GM13976 (cell line): Measurements from ENCODE around the gene C18orf32.

Source experiments
- DNase-seq: peaks from one replicate; pipeline ENCODE4 v3.0.0; 2012; ENCODE audit warnings: low spot score
- in situ Hi-C: fragments of 300-500 bp; cut with MboI; formaldehyde crosslinking; loops from one replicate; pipeline ENCODE4 v1.12.0; 2022; ENCODE audit warnings: low sequenced_read_pairs, mixed read lengths, inconsistent platforms; ENCODE audit not compliant: unreplicated experiment
- TF ChIP-seq, protein P1 (sequence below): IDR thresholded peaks from 2 replicates; pipeline ENCODE4 v1.5.1; 2012; ENCODE audit warnings: borderline replicate concordance, mild to moderate bottlenecking; ENCODE audit not compliant: insufficient read depth; ENCODE audit errors: extremely low read depth, missing control alignments, control extremely low read depth

Gene C18orf32

DNA sequence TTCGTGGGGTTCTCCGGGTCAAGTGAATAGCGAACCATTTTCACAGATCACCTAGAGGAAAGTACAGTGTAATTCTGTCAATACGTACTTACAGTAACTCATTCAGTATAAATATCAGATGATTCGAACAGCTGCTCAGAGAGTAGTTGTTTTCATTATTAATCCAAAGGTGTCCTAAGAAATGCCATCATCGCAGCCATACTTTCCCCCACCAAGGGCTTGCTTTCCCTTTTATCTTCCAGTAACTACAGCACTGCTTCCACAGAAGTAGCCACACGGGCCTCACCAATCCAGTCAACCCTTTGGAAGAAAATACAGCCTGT, 4.5 kb upstream of the C18orf32 start:
- TF ChIP-seq, protein P1, sequence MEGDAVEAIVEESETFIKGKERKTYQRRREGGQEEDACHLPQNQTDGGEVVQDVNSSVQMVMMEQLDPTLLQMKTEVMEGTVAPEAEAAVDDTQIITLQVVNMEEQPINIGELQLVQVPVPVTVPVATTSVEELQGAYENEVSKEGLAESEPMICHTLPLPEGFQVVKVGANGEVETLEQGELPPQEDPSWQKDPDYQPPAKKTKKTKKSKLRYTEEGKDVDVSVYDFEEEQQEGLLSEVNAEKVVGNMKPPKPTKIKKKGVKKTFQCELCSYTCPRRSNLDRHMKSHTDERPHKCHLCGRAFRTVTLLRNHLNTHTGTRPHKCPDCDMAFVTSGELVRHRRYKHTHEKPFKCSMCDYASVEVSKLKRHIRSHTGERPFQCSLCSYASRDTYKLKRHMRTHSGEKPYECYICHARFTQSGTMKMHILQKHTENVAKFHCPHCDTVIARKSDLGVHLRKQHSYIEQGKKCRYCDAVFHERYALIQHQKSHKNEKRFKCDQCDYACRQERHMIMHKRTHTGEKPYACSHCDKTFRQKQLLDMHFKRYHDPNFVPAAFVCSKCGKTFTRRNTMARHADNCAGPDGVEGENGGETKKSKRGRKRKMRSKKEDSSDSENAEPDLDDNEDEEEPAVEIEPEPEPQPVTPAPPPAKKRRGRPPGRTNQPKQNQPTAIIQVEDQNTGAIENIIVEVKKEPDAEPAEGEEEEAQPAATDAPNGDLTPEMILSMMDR: no peak
- in situ Hi-C loops: no loop called here
- no peak for DNase-seq

DNA sequence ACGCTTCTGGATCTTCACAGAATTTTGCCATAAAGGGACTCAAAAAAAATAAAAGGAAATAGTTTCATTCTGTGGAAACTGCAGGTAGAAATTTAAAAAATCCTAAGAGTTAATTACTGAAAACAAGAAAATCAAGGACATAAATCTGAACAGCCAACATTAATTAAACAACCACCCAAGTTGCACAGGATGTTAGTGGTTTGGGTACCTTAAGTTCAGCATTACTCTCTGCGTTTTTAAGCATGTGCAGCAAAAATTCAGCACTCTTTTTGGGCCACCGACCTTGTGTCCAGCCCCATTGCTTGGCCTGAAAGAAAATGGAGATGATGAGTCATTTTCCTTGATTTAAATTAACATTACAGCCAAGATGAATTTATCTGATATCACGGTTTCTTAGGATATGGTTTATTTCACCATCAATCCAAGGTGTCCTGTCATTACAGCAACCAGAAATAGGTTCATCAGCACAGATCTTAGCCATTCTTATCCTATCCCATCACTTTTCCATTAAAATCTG, 3.3 kb upstream of the C18orf32 start:
- TF ChIP-seq, protein P1: no peak
- DNase-seq: no peak
- in situ Hi-C loops: no loop called here

DNA sequence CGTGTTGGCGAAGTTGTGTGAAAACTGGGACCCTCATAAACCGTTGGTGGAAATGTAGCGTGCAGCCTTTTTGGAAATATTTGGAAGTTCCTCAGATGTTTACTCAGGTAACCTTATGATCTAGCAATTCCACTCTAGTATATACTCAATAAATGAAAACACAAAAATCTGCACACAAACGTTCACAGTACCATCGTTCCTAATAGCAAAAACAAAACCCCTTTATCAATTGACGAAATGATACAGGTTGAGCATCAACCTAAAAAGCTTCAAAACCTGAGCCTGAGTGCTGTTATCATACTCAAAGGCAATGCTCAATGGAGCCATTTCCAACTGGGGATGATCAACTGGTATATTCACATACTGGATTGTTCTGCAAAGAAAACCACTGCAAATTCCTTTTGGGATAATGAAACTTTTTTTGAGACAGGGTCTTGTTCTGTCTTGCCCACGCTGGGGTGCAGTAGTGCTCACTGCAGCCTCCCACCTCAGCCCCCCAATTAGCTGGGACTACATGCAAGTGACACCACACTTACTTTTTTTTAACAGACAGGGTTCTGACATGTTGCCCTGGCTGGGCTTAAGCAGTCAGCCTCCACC, 777 bp upstream of the C18orf32 start:
- TF ChIP-seq, protein P1: no peak
- DNase-seq: no peak
- in situ Hi-C loops: no loop called here

DNA sequence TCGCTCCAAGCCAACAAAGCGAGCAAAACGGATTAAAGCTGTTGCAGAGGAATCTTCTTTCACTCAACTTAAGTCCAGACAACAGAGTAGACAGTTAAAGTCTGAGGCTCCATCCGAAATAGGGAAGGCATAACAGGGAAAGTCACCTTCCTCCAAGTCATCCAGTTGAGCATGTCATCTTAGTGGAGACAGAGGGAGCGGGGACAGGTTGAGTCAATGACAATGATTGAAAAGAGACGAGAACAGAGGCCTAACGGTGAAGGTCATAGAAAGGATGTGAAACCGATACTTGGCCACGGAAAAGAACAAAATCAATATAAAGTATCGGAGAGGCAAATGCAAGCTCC, 455 bp downstream of the C18orf32 start:
- TF ChIP-seq, protein P1: no peak
- no peak for DNase-seq
- in situ Hi-C loops: no loop called here

DNA sequence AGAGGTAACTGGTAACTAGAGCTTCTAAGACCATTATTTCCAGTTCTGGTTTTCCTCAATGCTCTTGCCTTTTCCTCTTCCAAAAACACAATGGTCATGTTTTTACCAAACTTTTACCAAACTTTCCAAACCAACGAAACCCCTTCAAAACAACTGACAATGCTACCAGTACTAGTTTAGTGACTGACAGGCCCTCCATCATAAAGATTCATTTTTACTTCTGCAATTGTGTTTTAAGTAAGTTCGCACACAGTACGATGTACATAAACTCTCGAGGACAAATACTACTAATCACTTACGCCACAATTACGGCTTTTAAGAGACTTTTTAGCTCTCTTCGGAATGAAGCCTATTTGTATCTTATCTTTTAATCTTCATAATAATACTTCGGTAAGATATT, 900 bp downstream of the C18orf32 start:
- no peak for DNase-seq
- in situ Hi-C loops: no loop called here
- TF ChIP-seq, protein P1: no peak

DNA sequence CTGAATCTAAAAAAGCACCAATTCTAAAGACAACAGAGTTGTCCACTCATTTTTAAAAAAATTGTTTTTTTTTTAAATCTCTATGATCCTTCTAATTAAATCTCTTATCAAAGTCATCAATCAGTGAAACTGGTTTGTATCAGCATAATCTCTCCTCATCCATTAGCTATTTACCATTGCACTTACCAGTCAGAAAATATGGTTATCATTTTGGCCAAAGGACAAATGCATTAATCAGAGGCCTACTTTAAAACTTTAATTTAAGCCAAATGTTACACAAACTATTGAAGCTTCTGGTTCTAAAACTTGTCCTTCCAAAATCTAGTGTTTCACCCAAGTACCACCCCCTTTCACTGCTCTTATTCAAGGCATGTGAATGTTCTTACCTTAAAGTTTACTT, 3.8 kb downstream of the C18orf32 start:
- in situ Hi-C loops: no loop called here
- TF ChIP-seq, protein P1: no peak
- no peak for DNase-seq
